PC-9 (cell line): ENCODE results near the gene SCAMP1. TPM values are rescaled to one million over a fixed set of nuclear protein-coding genes. Genes with fewer than 3 reads are reported as not detected.

ENCODE experiments used
- BruUV-seq: library from RNA; stranded (reverse); fragments of 400-500 nt; replicated peaks from 2 replicates; lab custom pipeline; 2021; lab: Mats Ljungman, UMichigan
- CTCF ChIA-PET: fragments of 300-600 bp; sonication (Branson Sonifier 250); formaldehyde crosslinking; loops from one replicate; lab custom pipeline; 2022; ENCODE audit warnings: antibody characterized with exemption; lab: Charles Lee
- POLR2A ChIA-PET: fragments of 300-600 bp; sonication (Branson Sonifier 250); formaldehyde crosslinking; loops from one replicate; lab custom pipeline; 2022; ENCODE audit warnings: antibody characterized with exemption; ENCODE audit not compliant: unreplicated experiment; lab: Charles Lee
- DNase-seq, 2 experiments: peaks; one replicate each; pipeline versions ENCODE4 v3.0.0 to v3.0.0-alpha.2; 2015 to 2022; ENCODE audit warnings: mixed read lengths in 1 of 2
- H2AFZ ChIP-seq: fragments of 200-600 bp; sonication (generic); 2 replicates; pipeline ENCODE4 v1.8.1; 2017; ENCODE audit warnings: antibody characterized with exemption
- H3F3A ChIP-seq: fragments of 200-600 bp; sonication (generic); 2 replicates; pipeline ENCODE4 v1.8.1; 2017; ENCODE audit warnings: antibody characterized with exemption, mild to moderate bottlenecking, low read depth; ENCODE audit not compliant: insufficient read depth
- H3K27ac ChIP-seq: fragments of 200-600 bp; sonication (generic); 2 replicates; pipeline ENCODE4 v1.6.1; 2016; ENCODE audit warnings: mixed run types
- H3K27me3 ChIP-seq: fragments of 200-600 bp; sonication (generic); 2 replicates; pipeline ENCODE4 v1.6.1; 2016; ENCODE audit warnings: low read depth, mixed run types; ENCODE audit not compliant: insufficient read depth
- H3K36me3 ChIP-seq: fragments of 200-600 bp; sonication (generic); 2 replicates; pipeline ENCODE4 v1.6.1; 2016; ENCODE audit warnings: low read depth, mixed run types
- H3K4me1 ChIP-seq: fragments of 200-600 bp; sonication (generic); replicated peaks from 2 replicates; pipeline ENCODE4 v1.6.1; 2016; ENCODE audit warnings: mixed run types; ENCODE audit not compliant: insufficient read depth
- H3K4me2 ChIP-seq: fragments of 200-600 bp; sonication (generic); 2 replicates; pipeline ENCODE4 v1.6.1; 2017; ENCODE audit warnings: mixed run types
- H3K4me3 ChIP-seq: fragments of 200-600 bp; sonication (generic); 2 replicates; pipeline ENCODE4 v1.6.1; 2016; ENCODE audit warnings: mixed run types
- H3K79me2 ChIP-seq: fragments of 200-600 bp; sonication (generic); 2 replicates; pipeline ENCODE4 v1.6.1; 2017; ENCODE audit warnings: low read depth, mixed run types
- H3K9me2 ChIP-seq: fragments of 200-600 bp; sonication (generic); 2 replicates; pipeline ENCODE4 v1.8.1; 2017; ENCODE audit warnings: mild to moderate bottlenecking; ENCODE audit not compliant: insufficient read depth
- H3K9me3 ChIP-seq: fragments of 200-600 bp; sonication (generic); 2 replicates; pipeline ENCODE4 v1.8.1; 2016; ENCODE audit warnings: low read depth; ENCODE audit not compliant: insufficient read depth
- H4K20me1 ChIP-seq: fragments of 200-600 bp; sonication (generic); 2 replicates; pipeline ENCODE4 v1.8.1; 2017; ENCODE audit not compliant: insufficient read depth
- EZH2 ChIP-seq: fragments of 200-600 bp; sonication (generic); IDR thresholded peaks from 2 replicates; pipeline ENCODE4 v1.8.0; 2017; ENCODE audit warnings: antibody characterized with exemption, low read depth
- intact Hi-C: fragments of 100-400 bp; cut with micrococcal nuclease; formaldehyde crosslinking; loops from one replicate; pipeline ENCODE4 v1.10.0; 2022; ENCODE audit not compliant: unreplicated experiment
- total RNA-seq: library from RNA; stranded (reverse); gene quantifications from 2 replicates; pipeline ENCODE4 v1.2.3, GENCODE V29; 2021
- TF ChIP-seq, protein P1 (sequence below): fragments of 200-600 bp; sonication (generic); conservative IDR thresholded peaks from 2 replicates; pipeline ENCODE4 v1.6.1; 2017; ENCODE audit warnings: mixed run types, antibody characterized with exemption, mild to moderate bottlenecking, moderate library complexity

Gene SCAMP1
- total RNA-seq, 1 experiment from 2014 or later: 38.7 TPM

DNA sequence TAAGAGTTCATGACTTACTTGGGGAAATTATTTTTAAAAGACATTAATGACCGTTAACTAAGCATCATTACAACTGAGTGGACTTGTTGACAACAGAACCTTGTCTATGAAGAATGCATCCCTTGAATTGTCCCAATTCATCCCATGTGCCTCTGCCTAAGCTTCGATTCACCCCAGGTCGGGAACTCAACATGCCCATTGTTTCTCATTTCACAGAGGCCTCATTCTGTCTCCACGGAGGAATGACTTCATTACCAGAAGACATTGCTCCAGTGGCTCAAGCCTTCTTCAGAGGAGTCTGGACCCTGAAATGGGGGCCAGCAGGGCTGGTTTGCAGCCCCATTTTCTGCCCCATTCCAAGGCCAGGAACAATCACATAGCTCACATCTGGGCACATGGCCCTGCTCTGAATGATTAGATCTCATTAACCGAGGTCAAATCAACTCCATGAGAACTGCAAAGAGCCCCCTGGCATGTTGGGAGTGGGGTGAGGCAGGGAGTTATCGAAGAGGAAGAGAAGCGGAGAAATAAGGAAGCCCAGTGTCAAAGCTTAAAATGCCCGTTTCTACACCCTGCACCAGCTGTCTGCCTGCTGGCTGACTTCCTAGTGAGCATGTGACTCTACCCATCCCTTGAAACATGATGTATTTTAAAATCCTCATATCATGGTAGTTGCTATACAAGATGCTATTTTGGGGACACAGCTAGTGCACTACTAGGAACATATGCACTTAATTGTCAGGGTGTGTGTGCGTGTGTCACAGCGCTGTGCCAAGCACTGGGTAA is 150.9 kb downstream of the SCAMP1 start:
- H4K20me1 ChIP-seq: no peaks in the 10 kb centered on the region
- no peak overlapping the region for H2AFZ ChIP-seq
- TF ChIP-seq, protein P1, sequence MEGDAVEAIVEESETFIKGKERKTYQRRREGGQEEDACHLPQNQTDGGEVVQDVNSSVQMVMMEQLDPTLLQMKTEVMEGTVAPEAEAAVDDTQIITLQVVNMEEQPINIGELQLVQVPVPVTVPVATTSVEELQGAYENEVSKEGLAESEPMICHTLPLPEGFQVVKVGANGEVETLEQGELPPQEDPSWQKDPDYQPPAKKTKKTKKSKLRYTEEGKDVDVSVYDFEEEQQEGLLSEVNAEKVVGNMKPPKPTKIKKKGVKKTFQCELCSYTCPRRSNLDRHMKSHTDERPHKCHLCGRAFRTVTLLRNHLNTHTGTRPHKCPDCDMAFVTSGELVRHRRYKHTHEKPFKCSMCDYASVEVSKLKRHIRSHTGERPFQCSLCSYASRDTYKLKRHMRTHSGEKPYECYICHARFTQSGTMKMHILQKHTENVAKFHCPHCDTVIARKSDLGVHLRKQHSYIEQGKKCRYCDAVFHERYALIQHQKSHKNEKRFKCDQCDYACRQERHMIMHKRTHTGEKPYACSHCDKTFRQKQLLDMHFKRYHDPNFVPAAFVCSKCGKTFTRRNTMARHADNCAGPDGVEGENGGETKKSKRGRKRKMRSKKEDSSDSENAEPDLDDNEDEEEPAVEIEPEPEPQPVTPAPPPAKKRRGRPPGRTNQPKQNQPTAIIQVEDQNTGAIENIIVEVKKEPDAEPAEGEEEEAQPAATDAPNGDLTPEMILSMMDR: no peak
- TF ChIP-seq EZH2: no peak
- ChIA-PET POLR2A (no interaction called here), CTCF (no interaction called here)
- no TSS peak for BruUV-seq
- H3K27me3 ChIP-seq: no peaks in the 10 kb centered on the region
- DNase-seq: no peak
- H3F3A ChIP-seq: peaks cover 14% of the 10 kb centered on the region; the same call in 1 of the 2 replicates
- peak overlapping the region; percentile 75; the same call in 1 of the 2 replicates for H3K4me2 ChIP-seq
- peaks cover 33% of the 10 kb centered on the region for H3K79me2 ChIP-seq
- intact Hi-C loops: no loop called here
- peaks cover 41% of the 10 kb centered on the region for H3K4me1 ChIP-seq
- H3K9me3 ChIP-seq: no peaks in the 10 kb centered on the region
- no peaks in the 10 kb centered on the region for H3K9me2 ChIP-seq
- peak overlapping the region; percentile 45; the same call in 1 of the 2 replicates for H3K4me3 ChIP-seq
- H3K36me3 ChIP-seq: no peaks in the 10 kb centered on the region
- 0 out of 2 replicates have a peak overlapping the region, but pooled peaks have one; percentile 20 for H3K27ac ChIP-seq

DNA sequence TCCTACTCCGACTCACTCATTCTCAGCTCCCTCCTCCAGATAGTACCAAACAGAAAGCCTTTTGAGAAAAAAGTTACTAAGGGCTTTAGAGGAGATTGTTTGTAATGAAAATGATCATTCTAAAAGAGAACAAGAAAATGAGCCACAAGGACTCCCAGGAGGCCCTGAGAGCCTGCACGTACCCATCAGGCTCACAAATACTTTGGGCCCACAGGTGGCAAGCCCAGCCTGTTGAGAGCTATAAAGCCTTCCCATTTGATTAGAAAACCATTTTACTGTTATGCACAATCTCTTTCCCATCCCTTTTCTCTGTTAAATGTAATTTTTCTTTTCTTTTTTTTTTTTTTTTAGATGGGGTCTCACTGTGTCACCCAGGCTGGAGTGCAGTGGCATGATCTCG is 152.0 kb downstream of the SCAMP1 start:
- no peaks in the 10 kb centered on the region for H3K27me3 ChIP-seq
- TF ChIP-seq, protein P1: no peak
- TF ChIP-seq EZH2: no peak
- no peaks in the 10 kb centered on the region for H3K9me2 ChIP-seq
- no peak overlapping the region for H3K27ac ChIP-seq
- POLR2A ChIA-PET: interaction anchor here (0.7 kb wide), 1 partner anchor 14 kb away, joined by 8 read pairs; no protein-coding TSS in a partner anchor
- no peaks in the 10 kb centered on the region for H3K9me3 ChIP-seq
- H2AFZ ChIP-seq: no peak overlapping the region
- H4K20me1 ChIP-seq: no peaks in the 10 kb centered on the region
- no peak for DNase-seq
- intact Hi-C loops: no loop called here
- H3K36me3 ChIP-seq: no peaks in the 10 kb centered on the region
- H3F3A ChIP-seq: peaks cover 3% of the 10 kb centered on the region; the same call in 1 of the 2 replicates
- CTCF ChIA-PET: no interaction called here
- no peak overlapping the region for H3K4me3 ChIP-seq
- no peak overlapping the region for H3K4me2 ChIP-seq
- peaks cover 25% of the 10 kb centered on the region for H3K79me2 ChIP-seq
- no TSS peak for BruUV-seq
- H3K4me1 ChIP-seq: peaks cover 30% of the 10 kb centered on the region

DNA sequence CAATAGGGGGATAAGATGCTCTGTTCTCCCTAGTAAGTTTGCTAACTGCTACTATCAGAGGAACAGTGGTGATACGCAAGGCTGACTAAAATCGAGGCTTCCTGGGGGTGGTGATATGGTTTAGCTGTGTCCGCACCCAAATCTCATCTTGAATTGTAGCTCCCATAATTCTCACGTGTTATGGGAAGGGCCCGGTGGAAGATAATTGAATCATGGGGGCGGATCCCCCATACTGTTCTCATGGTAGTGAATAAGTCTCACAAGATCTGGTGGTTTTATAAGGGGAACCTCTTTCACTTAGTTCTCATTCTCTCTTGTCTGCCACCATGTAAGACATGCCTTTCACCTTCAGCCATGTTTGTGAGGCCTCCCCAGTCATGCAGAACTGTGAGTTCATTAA is 153.0 kb downstream of the SCAMP1 start:
- H3K4me1 ChIP-seq: peaks cover 28% of the 10 kb centered on the region
- H4K20me1 ChIP-seq: no peaks in the 10 kb centered on the region
- H3K4me2 ChIP-seq: no peak overlapping the region
- H3K9me3 ChIP-seq: no peaks in the 10 kb centered on the region
- intact Hi-C loops: no loop called here
- no peaks in the 10 kb centered on the region for H3K36me3 ChIP-seq
- H3K27me3 ChIP-seq: no peaks in the 10 kb centered on the region
- no peak overlapping the region for H3K27ac ChIP-seq
- ChIA-PET CTCF (no interaction called here), POLR2A (no interaction called here)
- no peak for TF ChIP-seq EZH2
- TF ChIP-seq, protein P1: no peak
- H3K9me2 ChIP-seq: no peaks in the 10 kb centered on the region
- DNase-seq: no peak
- no TSS peak for BruUV-seq
- no peak overlapping the region for H2AFZ ChIP-seq
- H3F3A ChIP-seq: peaks cover 3% of the 10 kb centered on the region; the same call in 1 of the 2 replicates
- no peak overlapping the region for H3K4me3 ChIP-seq
- peaks cover 15% of the 10 kb centered on the region for H3K79me2 ChIP-seq
